HepG2 (cell line): ENCODE data around the gene RMI2. TPM values are rescaled to one million over a fixed set of nuclear protein-coding genes. Genes with fewer than 3 reads are reported as not detected.
A peak's percentile ranks its signal among the peaks of the same experiment; 100 is the strongest.

Source experiments
- ATAC-seq: fragments of 200-7000 bp; cut with Tn5 transposase; 3 replicates; pipeline ENCODE4 v1.9.1; 2020; ENCODE audit warnings: mild to moderate bottlenecking, moderate library complexity
- BruUV-seq: library from RNA; stranded (reverse); fragments of 400-500 nt; replicated peaks from 2 replicates; lab custom pipeline; 2021; lab: Mats Ljungman, UMichigan
- CTCF ChIA-PET: fragments of 300-600 bp; formaldehyde crosslinking; extraction: SDS; loops from one replicate; lab custom pipeline; 2021; ENCODE audit warnings: low total read pairs, inconsistent platforms, low intra/inter-chr PET ratio; lab: Yijun Ruan, JAX
- POLR2A ChIA-PET: fragments of 350-600 bp; sonication (Branson Sonifier 250); formaldehyde crosslinking; loops from one replicate; lab custom pipeline; 2020; ENCODE audit warnings: antibody characterized with exemption, inconsistent platforms; lab: Yijun Ruan, JAX
- DNase-seq: peaks from one replicate; pipeline ENCODE4 v3.0.0-alpha.2; 2015; ENCODE audit warnings: low spot score
- FAIRE-seq: peaks from 3 replicates; lab custom pipeline; 2011; peaks lifted over from hg19 to GRCh38; lab: Jason Lieb, UNC
- H2AFZ ChIP-seq: one replicate; pipeline ENCODE4 v1.6.1; 2011; ENCODE audit warnings: low read length, inconsistent platforms
- H3K27ac ChIP-seq: fragments of 300-600 bp; 3 replicates; pipeline ENCODE4 v1.8.0; 2011; ENCODE audit warnings: mixed run types, mild to moderate bottlenecking, mixed read lengths, low read length, inconsistent platforms; ENCODE audit not compliant: insufficient read depth; ENCODE audit errors: extremely low read length
- H3K27me3 ChIP-seq, 2 experiments: fragments of 200-600 bp in 1 of 2; 2 replicates in 1 of 2; 3 replicates in 1 of 2; pipeline versions ENCODE4 v1.6.0 to v1.8.0; 2011; ENCODE audit warnings: low read length in 2 of 2, mild to moderate bottlenecking in 2 of 2, moderate library complexity in 2 of 2, inconsistent platforms in 1 of 2; ENCODE audit not compliant: insufficient read depth in 2 of 2, control insufficient read depth in 1 of 2
- H3K36me3 ChIP-seq, 2 experiments: fragments of 200-600 bp in 1 of 2; replicated peaks in 1 of 2; 2 replicates in 1 of 2; 3 replicates in 1 of 2; pipeline versions ENCODE4 v1.5.1 to v1.8.0; 2011; ENCODE audit warnings: low read length in 2 of 2, inconsistent platforms in 1 of 2; ENCODE audit not compliant: insufficient read depth in 2 of 2, control insufficient read depth in 1 of 2
- H3K4me1 ChIP-seq: 2 replicates; pipeline ENCODE4 v1.5.1; 2012; ENCODE audit warnings: low read length, inconsistent platforms; ENCODE audit not compliant: insufficient read depth
- H3K4me2 ChIP-seq: 2 replicates; pipeline ENCODE4 v1.6.0; 2011; ENCODE audit warnings: low read depth, low read length, inconsistent platforms
- H3K4me3 ChIP-seq, 3 experiments: fragments of 200-600 bp in 1 of 3; sonication (generic), shearing (Covaris generic) in 1 of 3; replicated peaks in 1 of 3; 2 replicates each; pipeline ENCODE4 v1.5.1; 2011 to 2016; ENCODE audit warnings: low read length in 3 of 3, inconsistent platforms in 2 of 3, low read depth in 2 of 3, mild to moderate bottlenecking in 2 of 3, control low read depth in 1 of 3, mixed read lengths in 1 of 3; ENCODE audit not compliant: insufficient read depth in 1 of 3
- H3K79me2 ChIP-seq: one replicate; pipeline ENCODE4 v1.6.1; 2011; ENCODE audit warnings: low read length, inconsistent platforms; ENCODE audit not compliant: insufficient read depth
- H3K9ac ChIP-seq: 2 replicates; pipeline ENCODE4 v1.6.0; 2011; ENCODE audit warnings: mild to moderate bottlenecking, low read depth, low read length, inconsistent platforms; ENCODE audit not compliant: insufficient read depth
- H3K9me3 ChIP-seq: 2 replicates; pipeline ENCODE4 v1.5.1; 2012; ENCODE audit warnings: mild to moderate bottlenecking, low read length
- H4K20me1 ChIP-seq: 2 replicates; pipeline ENCODE4 v1.6.0; 2011; ENCODE audit warnings: inconsistent platforms, mild to moderate bottlenecking, low read length, moderate library complexity; ENCODE audit not compliant: insufficient read depth
- AGO2 ChIP-seq: fragments of 200-400 bp; formaldehyde crosslinking; optimal IDR thresholded peaks from 2 replicates; pipeline ENCODE3; 2017; ENCODE audit warnings: mild to moderate bottlenecking, low read depth, low read length, moderate library complexity
- AHR ChIP-seq: IDR thresholded peaks from 2 replicates; pipeline ENCODE4 v1.6.1; 2018; ENCODE audit warnings: missing genetic modification reagents, missing compliant biosample characterization
- HMGXB3 ChIP-seq: sonication (generic); formaldehyde crosslinking; IDR thresholded peaks from 2 replicates; pipeline ENCODE4 v1.4.0; 2020; ENCODE audit warnings: missing genetic modification reagents, borderline replicate concordance
- HNF1A ChIP-seq, 2 experiments: sonication (generic) in 1 of 2; formaldehyde crosslinking in 1 of 2; IDR thresholded peaks; 2 replicates each; pipeline versions ENCODE4 v1.4.0 to v1.6.1; 2016 to 2020; ENCODE audit warnings: borderline replicate concordance in 1 of 2, low read depth in 1 of 2, mild to moderate bottlenecking in 1 of 2, missing genetic modification reagents in 1 of 2
- MXI1 ChIP-seq: IDR thresholded peaks from 3 replicates; pipeline ENCODE4 v1.6.1; 2012; ENCODE audit warnings: low read depth, low read length, inconsistent platforms, borderline replicate concordance
- TARDBP ChIP-seq: sonication (generic); formaldehyde crosslinking; IDR thresholded peaks from 2 replicates; pipeline ENCODE4 v1.8.0; 2022; ENCODE audit warnings: mild to moderate bottlenecking, missing genetic modification reagents
- TRIM24 ChIP-seq: sonication (generic); formaldehyde crosslinking; IDR thresholded peaks from 2 replicates; pipeline ENCODE4 v1.8.0; 2022; ENCODE audit warnings: mild to moderate bottlenecking, missing genetic modification reagents
- ZBTB7A ChIP-seq: sonication (generic); formaldehyde crosslinking; IDR thresholded peaks from 2 replicates; pipeline ENCODE4 v1.8.0; 2022; ENCODE audit warnings: mild to moderate bottlenecking, missing genetic modification reagents
- ZNF260 ChIP-seq: sonication (generic); formaldehyde crosslinking; IDR thresholded peaks from 2 replicates; pipeline ENCODE4 v1.4.0; 2020; ENCODE audit warnings: missing genetic modification reagents, low read depth, mild to moderate bottlenecking, borderline replicate concordance
- ZNF282 ChIP-seq: fragments of 450-650 bp; IDR thresholded peaks from 2 replicates; pipeline ENCODE4 v1.6.1; 2018; ENCODE audit not compliant: partially characterized antibody
- ZNF704 ChIP-seq: sonication (generic); formaldehyde crosslinking; IDR thresholded peaks from 2 replicates; pipeline ENCODE4 v1.8.1; 2023; ENCODE audit warnings: mild to moderate bottlenecking, inconsistent platforms, moderate library complexity, missing genetic modification reagents, borderline replicate concordance
- ZNF768 ChIP-seq: sonication (generic); formaldehyde crosslinking; IDR thresholded peaks from 2 replicates; pipeline ENCODE4 v1.4.0; 2020; ENCODE audit warnings: missing genetic modification reagents
- ZNF790 ChIP-seq: sonication (generic); formaldehyde crosslinking; IDR thresholded peaks from 2 replicates; pipeline ENCODE4 v1.8.0; 2022; ENCODE audit warnings: missing genetic modification reagents, mild to moderate bottlenecking, borderline replicate concordance
- ZNF878 ChIP-seq: sonication (generic); formaldehyde crosslinking; IDR thresholded peaks from 2 replicates; pipeline ENCODE4 v1.8.1; 2023; ENCODE audit warnings: mild to moderate bottlenecking, missing genetic modification reagents, moderate library complexity
- WGBS: methylation state at CpG from one replicate; pipeline ENCODE4 v1.1.6; 2017; ENCODE audit warnings: low lambda C conversion rate; 5-methylcytosine and 5-hydroxymethylcytosine counted together
- in situ Hi-C: cut with HindIII; loops from 2 replicates; pipeline ENCODE4 v1.10.0; 2017; ENCODE audit warnings: low pct_unique_long_range_greater_than_20kb; ENCODE audit not compliant: extremely low pct_ligation_motif_present
- intact Hi-C: fragments of 100-400 bp; cut with micrococcal nuclease; formaldehyde crosslinking; loops from one replicate; pipeline ENCODE4 v1.10.0; 2022; ENCODE audit not compliant: unreplicated experiment
- polyA plus RNA-seq, 8 experiments: library from polyadenylated mRNA; depleted of rRNA in 3 of 8; stranded (reverse) in 7 of 8; unstranded in 1 of 8; fragments of >200 nt; fragmentation: Illumina TruSeq in 4 of 8; extraction: Trizol in 4 of 8; gene quantifications; 2 replicates each; pipeline versions ENCODE4 v1.2.1 to v1.2.3, GENCODE V29; 2011 to 2016; ENCODE audit warnings: low read depth in 4 of 8, missing spikeins in 1 of 8, mixed read lengths in 1 of 8; ENCODE audit not compliant: insufficient read depth in 1 of 8
- total RNA-seq, 5 experiments: library from RNA; depleted of rRNA; stranded (reverse); fragments of >200 nt; fragmentation: Illumina TruSeq; extraction: Trizol; gene quantifications; 2 replicates each; pipeline ENCODE4 v1.2.3, GENCODE V29; 2016; ENCODE audit warnings: low read depth in 1 of 5

The RMI2 gene
- total and polyA plus RNA-seq, 2 of the 13 experiments (the other 11 are each of a cell fraction or from before 2014, with no cell fraction given): 24.5 to 55.7 TPM

DNA sequence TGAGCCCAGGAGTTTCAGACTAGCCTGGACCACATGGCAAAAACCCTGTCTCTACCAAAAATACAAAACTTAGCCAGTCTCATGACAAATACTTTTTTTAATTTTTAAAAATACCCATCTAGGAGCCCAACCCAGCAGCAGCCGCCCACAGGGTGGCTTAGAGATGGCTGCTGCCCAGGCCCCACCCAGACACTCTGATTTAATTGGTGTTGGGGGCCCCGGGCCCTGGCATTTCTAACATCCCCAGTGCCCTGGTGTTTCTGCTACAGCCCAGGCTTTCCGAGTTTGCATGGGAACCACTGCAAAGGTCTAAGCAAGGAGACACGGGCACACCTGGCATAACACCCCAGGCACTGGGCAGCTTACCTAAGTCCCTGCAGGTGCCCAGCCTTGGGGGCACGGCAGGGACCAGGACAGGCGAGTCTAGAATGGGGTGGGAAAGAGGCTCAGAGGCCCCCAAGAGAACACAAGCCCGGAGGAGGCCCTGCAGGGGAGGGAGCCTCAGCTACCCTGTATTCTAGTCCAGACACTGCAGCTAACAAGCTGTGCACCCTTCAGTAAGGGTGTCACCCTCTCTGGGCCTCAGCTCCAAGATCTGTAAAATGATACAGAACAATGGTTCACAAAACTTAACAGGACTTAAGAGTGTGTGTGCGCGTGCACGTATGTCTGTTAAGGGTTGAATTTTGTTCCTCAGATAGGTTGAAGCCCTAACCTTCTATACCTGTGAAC lies 48.8 kb downstream of the RMI2 start:
- H2AFZ ChIP-seq: no peak overlapping the region
- no peak for ATAC-seq
- ChIA-PET POLR2A (no interaction called here), CTCF (no interaction called here)
- no peak for FAIRE-seq
- H3K9me3 ChIP-seq: no peaks in the 10 kb centered on the region
- peaks cover 42 to 74% of the 10 kb centered on the region in 2 experiments for H3K27me3 ChIP-seq
- 48% methylated on average over 10 of the region's 10 CpGs for whole genome bisulfite sequencing
- BruUV-seq: no TSS peak
- no peak overlapping the region for H3K27ac ChIP-seq
- H4K20me1 ChIP-seq: no peaks in the 10 kb centered on the region
- no peaks in the 10 kb centered on the region for H3K79me2 ChIP-seq
- peaks cover 42% of the 10 kb centered on the region for H3K4me1 ChIP-seq
- in situ Hi-C loops (loop anchor here (10.0 kb wide), 1 partner anchor 321 kb away; no protein-coding TSS in a partner anchor), intact Hi-C loops (no loop called here)
- no peak for DNase-seq
- H3K36me3 ChIP-seq: no peaks in the 10 kb centered on the region
- H3K9ac ChIP-seq: no peak overlapping the region
- no peak overlapping the region for H3K4me3 ChIP-seq
- no peak overlapping the region for H3K4me2 ChIP-seq
- TF ChIP-seq ZNF790 (CRISPR knock-in tag) (no peak), HNF1A (IDR thresholded peaks at IDR 0.05; ENCODE audit: low read depth) (no peak), HNF1A (CRISPR knock-in tag; IDR thresholded peaks at IDR 0.05; ENCODE audit: borderline replicate concordance) (no peak), AHR (CRISPR knock-in tag) (no peak), ZNF878 (CRISPR knock-in tag) (no peak), ZNF260 (CRISPR knock-in tag) (no peak), TRIM24 (no peak), HMGXB3 (CRISPR knock-in tag) (no peak), ZNF704 (CRISPR knock-in tag) (no peak), MXI1 (no peak), ZNF768 (CRISPR knock-in tag) (peak; percentile 97), ZBTB7A (0 out of 2 replicates have a peak, but pooled peaks have one; percentile 36), TARDBP (CRISPR knock-in tag) (no peak), AGO2 (no peak), ZNF282 (no peak)
